OCI-M1 (cell line): ENCODE data around the gene TXNRD3.

Source experiments
- DNase-seq: peaks from one replicate; lab custom pipeline; 2025; lab: John Stamatoyannopoulos, UW

The TXNRD3 gene

GRCh38 chr3:126654571-126655383, at the start of gene TXNRD3:
Gene TXNRD3 (minus strand): TSS chr3:126655124.
- no peak for DNase-seq

DNA sequence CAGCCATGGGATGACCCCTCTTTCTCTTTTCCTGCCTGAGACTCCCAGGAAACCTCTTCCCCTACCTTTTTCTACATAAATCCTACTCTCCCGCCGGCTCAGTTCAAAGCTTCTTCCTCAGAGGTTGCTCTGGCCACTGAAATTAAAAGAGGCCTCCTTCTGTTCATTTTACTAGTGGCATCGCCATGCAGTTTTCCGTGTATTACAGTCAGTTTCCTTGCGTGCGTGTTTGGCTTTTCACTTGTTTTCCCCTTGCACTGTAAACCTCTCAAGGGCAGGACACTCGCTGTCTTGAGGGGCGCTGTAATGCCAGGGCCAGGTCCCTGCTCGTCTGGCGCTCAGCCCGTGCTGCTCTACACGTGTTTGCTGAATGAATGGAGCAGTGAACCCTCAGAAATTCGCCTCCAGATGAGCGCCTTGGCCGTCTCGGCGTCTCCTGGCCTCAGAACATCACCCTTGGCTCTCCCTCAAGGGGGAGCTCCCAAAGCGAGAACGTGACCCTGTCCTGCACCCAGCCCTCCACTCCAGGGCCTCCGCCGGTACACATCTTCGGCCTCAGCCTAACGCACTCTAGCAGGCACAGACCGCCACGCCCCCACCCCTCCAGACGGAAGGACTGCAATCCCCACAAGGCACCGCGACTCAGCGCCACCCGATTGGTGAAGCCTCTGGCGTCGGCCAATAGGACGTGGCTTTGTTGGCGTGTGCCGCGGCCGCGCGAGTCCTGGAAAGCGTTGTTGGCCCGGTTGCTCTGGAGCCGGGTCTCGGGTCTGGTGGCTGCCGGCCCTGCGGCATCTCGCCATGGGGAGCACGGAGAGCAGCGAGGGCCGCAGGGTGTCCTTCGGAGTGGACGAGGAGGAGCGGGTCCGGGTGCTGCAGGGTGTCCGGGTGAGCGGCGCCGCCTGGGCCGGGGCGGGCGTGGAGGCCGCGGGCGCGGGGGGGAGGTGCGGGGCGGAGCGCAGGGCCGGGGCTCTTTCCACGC, 48.9 kb upstream of the TXNRD3 start, which contains the start of gene CHCHD6:
Gene CHCHD6, plus strand, starts transcription at position 729 of the 982 bp plus-strand sequence. Its CDS starts 73 bp downstream, at position 802.
- DNase-seq: peak; percentile 97

- no peak for DNase-seq
Measured at GRCh38 chr3:126699011-126699410, 44.1 kb upstream of the TXNRD3 start.

- no peak for DNase-seq
Measured at GRCh38 chr3:126696701-126697267, 41.9 kb upstream of the TXNRD3 start.

DNA sequence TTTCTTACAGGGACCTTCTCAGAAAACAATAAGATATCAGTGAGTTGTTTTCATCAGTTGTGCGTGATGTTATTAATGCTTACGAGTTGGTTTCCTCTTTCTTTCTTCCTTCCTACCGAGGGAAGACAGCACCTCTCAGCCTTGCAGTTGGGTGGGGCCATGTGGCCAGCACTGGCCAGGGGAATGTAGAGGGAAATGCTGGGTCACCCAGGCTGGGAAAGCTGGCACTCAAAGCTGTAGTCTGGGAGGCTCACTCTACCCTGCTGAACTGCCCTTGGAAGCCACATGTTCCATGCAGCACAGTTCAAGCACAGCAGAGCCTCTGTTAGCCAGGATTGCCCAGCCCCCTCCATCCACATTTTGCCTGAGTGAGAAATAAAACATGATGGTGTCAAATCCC, 39.0 kb upstream of the TXNRD3 start:
- no peak for DNase-seq

DNA sequence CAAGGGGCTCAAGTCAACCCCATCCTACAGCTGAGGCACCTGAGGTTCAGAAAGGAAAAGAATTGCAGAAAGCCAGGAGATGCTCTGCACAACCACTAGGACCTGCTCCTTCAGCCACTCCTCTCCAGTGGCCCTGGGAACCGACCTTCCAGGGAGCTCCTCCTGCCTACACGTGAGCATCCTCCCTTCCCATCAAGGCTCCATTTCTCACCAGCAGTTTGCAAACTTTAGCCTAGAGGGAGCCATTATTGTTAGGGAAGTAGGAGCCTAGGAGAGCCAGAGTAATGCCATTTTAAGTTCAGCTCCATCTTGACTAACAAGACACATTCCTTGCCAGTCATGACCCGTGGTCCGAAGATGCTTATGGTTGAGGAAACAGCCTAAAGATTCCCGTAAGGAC, 37.9 kb upstream of the TXNRD3 start:
- no peak for DNase-seq

GRCh38 chr3:126691765-126692164, 36.8 kb upstream of the TXNRD3 start:
- DNase-seq: no peak

GRCh38 chr3:126685493-126685892, 30.6 kb upstream of the TXNRD3 start:
- no peak for DNase-seq

- no peak for DNase-seq
Measured at GRCh38 chr3:126685021-126685420, 30.1 kb upstream of the TXNRD3 start.

DNA sequence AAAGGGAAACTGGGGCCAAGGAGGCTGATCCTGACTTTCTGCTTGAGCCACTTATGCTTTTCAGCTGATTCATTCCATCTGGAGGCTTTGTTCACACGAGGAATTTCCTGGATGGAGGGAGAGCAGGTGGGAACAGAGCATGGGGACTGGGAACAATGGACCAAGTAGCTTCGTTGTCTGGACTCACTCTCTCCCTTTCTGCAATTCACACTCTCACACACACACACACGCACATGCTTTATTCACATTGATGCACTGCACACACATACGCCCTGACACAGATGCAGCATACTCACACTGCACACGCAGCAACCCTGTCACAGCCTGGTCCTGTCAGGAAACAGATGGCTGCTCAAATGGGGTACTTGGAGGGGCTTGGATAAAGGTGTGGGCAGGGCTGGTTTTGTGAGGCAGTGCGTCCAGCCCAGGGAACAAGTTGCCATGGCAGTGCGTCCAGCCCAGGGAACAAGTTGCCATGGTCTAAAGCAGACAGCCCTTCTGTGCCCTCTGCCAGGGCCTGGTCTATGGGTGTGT, 29.4 kb upstream of the TXNRD3 start:
- no peak for DNase-seq

- no peak for DNase-seq
Measured at GRCh38 chr3:126683069-126683468, 28.1 kb upstream of the TXNRD3 start.

DNA sequence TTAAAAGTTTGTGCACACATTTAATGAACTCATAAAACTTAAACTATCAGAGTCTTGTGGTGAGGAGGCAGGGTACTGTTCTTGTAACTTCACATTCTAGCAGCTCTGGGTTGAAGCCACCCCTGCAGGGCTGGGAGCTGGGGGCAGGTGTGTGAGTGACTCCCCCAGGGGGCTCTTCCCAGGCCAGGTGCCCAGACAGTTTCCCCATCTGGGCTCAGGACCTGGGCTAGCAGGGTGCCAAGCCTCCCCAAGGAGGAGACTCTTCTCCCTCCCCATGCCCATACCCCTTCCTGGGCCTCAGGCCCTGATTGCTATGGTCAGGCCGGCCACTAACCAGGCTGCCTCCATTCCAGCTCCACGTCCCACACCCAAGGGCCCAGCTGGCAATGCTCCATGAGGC, 27.1 kb upstream of the TXNRD3 start:
- DNase-seq: no peak

DNA sequence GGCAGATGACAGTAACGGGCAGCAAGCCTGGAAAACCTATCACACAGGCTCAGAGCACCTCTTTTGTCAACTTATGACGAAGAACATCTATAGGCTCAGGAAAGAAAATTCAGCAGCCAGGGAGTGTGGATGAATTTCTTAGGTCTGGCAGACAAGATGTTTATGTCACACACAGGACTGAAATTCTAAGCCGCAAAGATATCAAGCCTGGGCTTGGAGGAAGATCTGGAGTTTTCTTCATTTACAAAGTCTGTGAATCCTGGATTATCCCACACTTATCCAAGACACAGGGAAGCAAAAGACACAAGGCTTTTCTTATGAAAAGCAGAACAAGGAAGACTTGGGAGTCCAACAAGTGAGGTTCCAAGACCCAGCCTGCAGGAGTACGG, 25.7 kb upstream of the TXNRD3 start:
- no peak for DNase-seq

DNA sequence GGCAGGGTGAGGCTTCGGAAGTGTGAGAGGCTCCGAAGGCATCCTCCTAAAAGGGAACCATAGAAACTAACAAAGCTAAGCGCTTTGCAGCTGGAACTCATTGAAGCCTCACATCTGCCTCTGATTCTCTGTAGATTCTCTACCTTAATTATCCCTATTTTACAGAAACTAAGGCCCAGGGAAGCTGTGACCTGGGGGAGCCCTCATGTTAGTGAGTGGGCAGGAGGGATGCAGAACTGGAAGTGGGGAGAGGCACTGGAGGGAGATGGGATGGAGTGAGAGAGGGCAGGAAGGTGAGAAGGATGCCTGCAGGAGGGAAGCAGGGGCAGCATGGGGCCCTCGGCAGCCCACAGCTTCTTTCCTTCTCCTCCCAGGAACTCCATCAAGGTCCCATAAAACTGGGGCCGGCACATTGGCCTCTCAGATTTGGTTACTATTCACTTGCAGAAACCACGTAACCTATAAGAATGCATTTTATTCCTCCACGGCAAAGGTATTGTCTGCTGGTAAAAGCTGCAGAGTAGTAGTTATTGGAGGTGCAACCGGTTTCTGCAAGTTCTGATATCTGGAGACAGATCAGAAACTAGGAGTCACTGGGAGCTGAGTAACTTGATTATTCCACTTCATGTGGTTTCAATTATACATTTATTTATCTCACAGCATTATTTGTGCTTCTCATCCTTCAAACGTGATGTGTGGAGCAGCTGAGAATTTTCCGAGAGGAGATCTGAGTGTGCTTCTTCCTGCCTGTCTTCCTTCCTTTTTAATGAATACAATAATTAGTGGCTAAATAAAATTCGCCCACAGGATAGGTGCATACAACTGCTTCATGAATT, 25.1 kb upstream of the TXNRD3 start:
- no peak for DNase-seq

DNA sequence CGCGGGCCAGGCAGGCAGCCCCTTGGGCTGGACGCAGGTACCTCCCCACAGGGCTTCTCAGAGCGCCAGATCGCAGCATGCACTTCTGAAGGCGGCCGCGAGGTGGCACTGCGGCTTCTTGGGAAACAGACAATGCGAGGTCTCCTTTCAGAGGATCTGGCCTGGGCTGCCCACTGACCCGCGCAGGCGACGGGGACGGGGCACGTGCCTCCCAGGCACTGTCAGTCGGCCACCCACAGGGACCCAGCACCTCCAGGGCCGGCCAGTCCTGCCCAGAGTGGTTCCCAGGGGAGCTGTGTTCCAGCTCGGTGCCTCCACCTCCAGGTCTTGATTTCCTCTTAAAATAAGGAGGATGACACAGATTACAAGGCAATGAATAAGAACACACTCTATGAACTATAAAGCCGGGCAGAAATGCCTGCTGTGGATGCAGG, 24.4 kb upstream of the TXNRD3 start:
- peak; percentile 84 for DNase-seq

- no peak for DNase-seq
Measured at GRCh38 chr3:126678693-126679317, 23.9 kb upstream of the TXNRD3 start.

DNA sequence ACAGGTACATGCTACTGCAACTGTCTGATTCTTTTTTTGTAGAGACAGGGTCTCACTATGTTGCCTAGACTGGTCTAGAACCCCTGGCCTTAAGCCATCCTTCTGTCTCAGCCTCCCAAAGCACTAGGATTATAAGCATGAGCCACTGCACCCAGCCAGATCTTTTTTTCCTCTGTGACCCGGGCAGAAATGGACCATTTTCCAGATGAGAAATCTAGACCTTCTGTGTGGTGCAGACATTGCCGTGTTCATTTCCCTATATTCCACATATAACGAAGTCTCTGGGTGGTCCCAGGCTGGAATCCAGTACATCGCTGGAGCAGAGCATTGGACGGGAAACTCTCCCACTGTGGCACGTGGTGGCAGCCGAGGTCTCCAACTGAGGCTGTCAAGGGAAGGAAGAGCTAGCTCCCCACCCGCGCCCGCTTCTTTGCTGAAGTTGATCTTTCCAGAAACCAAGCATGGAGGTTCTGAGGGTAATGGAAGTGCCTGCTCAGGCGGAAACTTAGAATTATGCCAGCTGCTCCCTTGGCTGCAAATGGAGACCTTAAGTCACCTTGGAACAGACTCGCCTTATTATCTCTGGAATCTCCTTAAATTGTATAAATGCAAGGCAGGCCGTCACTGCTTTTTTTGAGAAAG, 23.1 kb upstream of the TXNRD3 start:
- no peak for DNase-seq

- no peak for DNase-seq
Measured at GRCh38 chr3:126676919-126677705, 22.2 kb upstream of the TXNRD3 start.

GRCh38 chr3:126672741-126673140, 17.8 kb upstream of the TXNRD3 start:
- DNase-seq: no peak
